GM18519 (cell line): Measurements from ENCODE around the gene CCL26.

Source experiments
- ATAC-seq: cut with Tn5 transposase; IDR thresholded peaks from one replicate; pipeline ENCODE4 v1.9.1; 2021; ENCODE audit warnings: mild to moderate bottlenecking, moderate library complexity; ENCODE audit not compliant: unreplicated experiment, low FRiP score

Gene CCL26, protein sequence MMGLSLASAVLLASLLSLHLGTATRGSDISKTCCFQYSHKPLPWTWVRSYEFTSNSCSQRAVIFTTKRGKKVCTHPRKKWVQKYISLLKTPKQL

DNA sequence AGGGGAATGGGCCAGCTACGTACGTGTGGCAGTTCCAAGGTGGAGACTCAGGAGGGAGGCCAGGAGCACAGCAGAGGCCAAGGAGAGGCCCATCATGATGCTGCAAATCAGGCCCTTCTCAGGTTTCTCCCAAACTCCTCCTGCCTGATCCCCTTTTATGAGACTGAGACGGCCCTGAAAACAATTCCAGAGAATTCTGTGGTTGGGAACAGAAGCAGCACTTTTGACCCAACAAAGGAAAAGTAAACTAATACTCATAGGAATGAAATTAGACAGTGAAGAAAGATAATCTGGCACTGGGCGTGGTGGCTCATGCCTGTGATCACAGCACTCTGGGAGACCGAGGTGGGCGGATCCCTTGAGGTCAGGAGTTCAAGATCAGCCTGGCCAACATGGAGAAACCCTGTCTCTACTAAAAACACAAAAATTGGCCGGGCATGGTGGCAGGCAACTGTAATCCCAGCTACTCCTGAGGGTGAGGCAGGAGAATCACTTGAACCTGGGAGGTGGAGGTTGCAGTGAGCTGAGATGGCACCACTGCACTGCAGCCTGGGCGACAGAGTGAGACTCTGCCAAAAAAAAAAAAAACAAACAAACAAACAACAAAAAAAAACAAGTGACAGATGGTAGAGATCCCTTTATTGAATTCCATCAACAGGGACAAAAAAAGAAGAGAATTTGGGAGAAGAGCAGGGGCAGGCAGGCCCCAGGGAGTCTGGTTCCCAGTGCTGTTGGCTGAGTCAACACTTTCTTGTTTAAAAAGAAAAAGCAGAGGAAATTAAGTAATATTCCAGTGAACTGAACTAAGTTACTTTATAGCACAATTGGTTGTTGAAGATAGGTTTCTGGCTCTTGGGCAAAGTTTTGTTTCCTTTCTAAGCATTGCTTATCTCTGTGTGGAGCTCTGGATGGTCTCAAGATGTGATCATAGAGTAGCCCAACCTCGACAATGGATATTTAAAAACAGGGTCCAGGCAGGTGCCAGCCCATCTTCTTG is at the start of gene CCL26:
TSS of gene CCL26 (minus strand) at position 131 of the 997 bp plus-strand sequence. CDS start at position 96, 35 bp downstream.
- ATAC-seq, result no peak

GRCh38 chr7:75820688-75821087 is 48.7 kb upstream of the CCL26 start:
- ATAC-seq, result no peak

DNA sequence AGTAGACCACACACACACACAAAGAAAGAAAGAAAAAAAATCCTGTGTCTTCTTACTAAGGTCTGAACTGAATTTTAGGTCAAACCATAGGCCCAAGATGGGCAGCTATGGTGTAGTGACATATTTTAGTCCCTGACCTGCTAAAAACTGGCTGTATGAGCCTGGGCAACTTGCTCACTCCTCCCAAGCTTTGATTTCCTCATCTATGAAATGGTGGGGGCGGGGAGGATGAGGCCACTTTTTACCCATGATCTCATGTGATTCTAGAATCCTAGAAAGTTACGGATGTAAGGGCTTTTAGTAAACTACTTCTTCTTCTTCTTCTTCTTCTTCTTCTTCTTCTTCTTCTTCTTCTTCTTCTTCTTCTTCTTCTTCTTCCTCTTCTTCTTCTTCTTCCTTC is 47.7 kb upstream of the CCL26 start:
- no peak for ATAC-seq

- ATAC-seq, result no peak
These were observed 46.5 kb upstream of the CCL26 start for GRCh38 chr7:75818472-75818871.

- ATAC-seq, result no peak
These were observed 45.1 kb upstream of the CCL26 start for GRCh38 chr7:75817116-75817515.

DNA sequence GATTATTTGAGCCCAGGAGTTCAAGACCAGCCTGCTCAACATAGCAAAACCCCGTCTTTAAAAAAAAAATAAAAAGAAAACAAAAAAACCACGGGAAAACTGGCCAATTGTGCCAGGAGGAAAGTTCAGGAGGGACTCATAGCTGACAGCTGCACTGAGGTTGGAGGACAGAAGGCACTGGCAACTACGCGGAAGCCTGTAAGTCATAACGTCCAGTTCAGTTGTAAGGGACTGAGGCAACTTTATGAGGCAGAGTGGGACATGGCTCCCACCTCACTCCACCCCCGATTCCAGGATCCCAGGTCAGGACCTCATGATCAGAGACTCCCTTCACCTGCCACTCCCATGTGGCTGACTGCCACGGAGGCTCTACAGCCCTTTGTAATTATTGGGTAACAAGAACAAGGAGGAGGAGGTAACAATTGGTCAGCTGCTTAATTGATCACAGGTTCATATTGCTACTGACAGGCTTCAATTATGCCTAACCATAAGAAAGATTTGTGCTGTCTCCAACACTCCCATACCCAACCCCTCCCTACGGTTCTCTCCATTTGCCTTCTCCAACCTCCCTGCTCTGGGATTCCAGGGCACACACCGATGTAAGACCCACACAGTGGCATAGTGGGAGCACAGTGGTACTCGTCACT is 43.5 kb upstream of the CCL26 start:
- ATAC-seq, result no peak

DNA sequence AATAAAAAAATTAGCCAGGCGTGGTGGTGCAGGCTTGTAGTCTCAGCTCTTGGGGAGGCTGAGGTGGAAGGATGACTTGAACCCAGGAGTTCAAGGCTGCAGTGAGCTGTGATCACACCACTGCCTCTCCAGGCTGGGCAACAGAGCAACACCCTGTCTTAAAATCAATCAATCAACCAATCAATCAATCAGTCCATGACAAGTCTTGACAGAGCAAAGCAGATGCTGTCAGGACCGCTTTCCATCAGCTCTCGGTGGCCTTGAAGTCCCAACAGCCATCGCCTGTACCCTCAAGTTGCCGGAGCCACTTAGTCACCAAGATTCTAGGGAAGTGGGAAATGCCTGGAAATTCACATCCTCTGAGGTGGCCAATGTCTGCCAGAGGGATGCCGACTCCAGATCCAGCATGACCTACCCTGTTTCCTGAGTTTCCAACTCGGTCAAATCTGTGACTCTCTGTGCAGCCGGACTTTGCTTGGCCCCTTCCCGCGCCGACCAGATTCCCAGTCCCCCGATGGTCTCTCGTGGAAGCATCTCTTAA is 42.5 kb upstream of the CCL26 start:
- ATAC-seq, result no peak

DNA sequence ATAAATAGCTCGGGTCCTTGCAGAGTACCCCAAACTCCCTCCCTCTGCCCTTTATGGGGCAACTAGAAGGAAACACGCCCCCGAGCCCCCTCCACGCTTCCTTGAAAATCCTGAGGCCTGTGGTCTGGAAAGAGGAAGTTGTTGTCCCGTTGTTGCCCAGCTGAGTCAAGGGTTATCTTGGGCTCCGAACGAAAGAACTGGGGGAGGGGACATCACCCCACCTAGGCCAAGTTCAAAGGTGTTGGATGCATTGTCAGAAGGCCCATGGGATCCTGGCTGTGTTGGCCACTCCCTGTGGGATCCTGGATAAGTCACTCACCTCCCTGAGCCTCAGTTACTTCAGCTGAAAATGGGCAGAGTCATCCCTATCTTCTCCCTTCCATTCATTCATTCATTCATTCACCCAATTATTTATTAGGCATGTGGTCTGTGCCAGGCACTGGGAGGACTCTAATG is 41.8 kb upstream of the CCL26 start, which contains the start of gene CCL24:
TSS of gene CCL24 (minus strand) at position 26 of the 456 bp plus-strand sequence. CDS start 91 bp downstream, outside the sequence.
- ATAC-seq, result no peak

DNA sequence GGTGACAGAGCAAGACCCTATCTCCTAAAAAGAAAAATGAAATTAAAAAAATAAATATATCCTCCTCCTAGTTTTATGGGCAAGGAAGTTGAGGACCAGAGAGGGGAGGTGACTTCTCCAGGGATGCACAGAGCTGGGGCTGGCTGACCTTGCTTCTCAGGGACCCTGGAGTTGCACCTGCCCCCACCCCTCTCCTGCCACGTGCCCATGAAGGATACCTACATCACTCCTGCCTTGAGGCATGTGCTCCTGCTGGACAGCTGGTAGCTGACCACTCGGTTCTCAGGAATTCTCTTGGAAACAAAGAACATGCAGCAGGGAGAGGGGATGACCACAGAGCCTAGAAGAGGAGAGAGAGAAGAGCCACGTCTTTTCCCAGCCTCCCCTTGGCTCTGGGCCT is 41.1 kb upstream of the CCL26 start:
- ATAC-seq, result no peak

DNA sequence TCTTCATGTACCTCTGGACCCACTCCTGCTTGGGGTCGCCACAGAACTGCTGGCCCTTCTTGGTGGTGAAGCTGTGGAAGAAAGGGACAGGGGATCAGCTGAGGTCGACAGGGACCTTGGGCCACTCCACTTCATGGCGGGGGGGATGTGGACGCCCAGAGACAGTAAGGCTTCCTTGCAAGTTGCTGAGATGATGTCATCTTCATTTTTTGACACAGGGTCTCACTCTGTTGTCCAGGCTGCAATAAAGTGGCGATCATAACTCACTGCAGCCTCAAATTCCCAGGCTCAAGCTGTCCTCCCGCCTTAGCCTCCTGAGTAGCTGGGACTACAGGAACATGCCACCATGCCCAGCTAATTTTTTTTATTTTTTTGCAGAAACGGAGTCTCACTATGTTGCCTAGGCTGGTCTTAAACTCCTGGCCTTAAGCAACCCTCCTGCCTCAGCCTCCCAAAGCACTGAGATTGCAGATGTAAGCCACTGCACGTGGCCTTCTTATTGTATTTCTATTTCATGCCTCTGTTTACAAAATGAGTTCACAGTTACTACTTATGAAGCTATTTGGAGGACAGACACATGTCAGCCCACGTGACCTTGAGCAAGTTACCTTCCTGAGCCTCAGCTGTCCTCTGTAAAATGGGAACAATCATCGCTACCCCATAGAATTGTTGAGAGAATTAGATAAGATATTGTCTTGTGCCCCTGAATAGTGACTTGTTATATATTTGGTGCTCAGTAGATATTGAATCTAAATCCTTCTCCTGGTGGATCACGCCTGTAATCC is 40.1 kb upstream of the CCL26 start:
- ATAC-seq, result no peak

DNA sequence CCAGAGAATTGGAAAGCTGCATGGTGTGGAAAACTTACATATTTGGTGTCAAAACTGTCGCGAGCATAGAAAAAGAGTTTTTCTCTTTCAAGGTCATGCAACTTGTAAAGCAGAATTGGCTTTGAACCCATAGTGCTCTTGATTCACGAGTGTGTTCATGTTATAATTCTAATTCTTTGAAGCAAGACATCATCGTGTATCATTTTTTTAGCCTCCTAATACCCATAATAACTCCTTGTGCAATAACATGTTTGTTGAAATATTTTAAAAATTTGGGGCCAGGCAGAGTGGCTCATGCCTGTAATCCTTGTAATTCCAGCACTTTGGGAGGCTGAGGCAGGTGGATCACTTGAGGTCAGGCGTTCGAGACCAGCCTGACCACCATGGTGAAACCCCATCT is 37.4 kb upstream of the CCL26 start:
- ATAC-seq, result no peak

DNA sequence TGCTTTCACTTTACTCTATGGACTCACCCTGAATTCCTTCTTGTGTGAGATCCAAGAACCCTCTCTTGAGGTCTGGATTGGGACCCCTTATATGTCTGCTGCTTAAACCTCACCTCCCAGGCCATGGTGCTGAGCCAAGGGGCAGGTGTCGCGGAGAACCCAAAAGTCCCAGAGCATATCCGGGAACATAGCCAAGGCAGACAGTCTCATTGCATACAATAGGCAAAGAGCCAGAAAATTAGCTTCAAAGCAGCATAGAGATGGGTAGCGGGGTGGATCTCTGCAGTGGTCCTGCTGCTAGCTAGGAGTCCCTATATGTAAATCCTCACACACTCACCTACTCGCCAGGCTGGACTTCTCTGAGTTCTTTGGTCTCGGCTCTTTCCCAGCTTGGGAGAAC is 36.1 kb upstream of the CCL26 start:
- no peak for ATAC-seq

- ATAC-seq, result no peak
These were observed 35.4 kb upstream of the CCL26 start for GRCh38 chr7:75807452-75807851.

- no peak for ATAC-seq
These were observed 34.7 kb upstream of the CCL26 start for GRCh38 chr7:75806560-75807307.

GRCh38 chr7:75804705-75805104 is 32.7 kb upstream of the CCL26 start:
- no peak for ATAC-seq

- no peak for ATAC-seq
These were observed 32.0 kb upstream of the CCL26 start for GRCh38 chr7:75804004-75804403.

GRCh38 chr7:75802552-75802821 is 30.5 kb upstream of the CCL26 start:
- no peak for ATAC-seq

DNA sequence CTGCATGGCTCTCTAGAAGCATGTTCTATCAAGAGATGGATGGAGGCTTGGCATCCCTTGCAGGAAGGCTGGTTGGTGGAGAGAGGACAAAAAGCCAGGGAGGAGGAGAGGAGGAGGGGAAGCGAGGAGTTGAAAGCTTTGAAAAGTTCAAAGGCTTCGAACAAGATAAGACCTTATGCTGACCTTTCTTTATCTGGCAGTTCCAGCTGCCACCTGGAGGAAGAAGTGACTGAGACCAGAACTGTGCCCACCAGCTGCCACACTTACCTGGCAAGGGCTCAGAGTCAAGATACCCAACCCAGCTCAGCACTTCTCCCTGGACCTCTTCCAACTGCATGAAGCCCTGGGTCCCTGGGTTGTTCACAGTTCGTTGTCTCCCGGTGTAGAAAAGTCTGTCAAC is 26.8 kb upstream of the CCL26 start:
- ATAC-seq, result no peak

- ATAC-seq, result no peak
These were observed 24.4 kb upstream of the CCL26 start for GRCh38 chr7:75796420-75796819.

- no peak for ATAC-seq
These were observed 23.8 kb upstream of the CCL26 start for GRCh38 chr7:75795831-75796285.
